ENCODE data around the gene RAB3IL1. TPM values are rescaled to one million over a fixed set of nuclear protein-coding genes. Genes with fewer than 3 reads are reported as not detected.

RAB3IL1 gene
- total and polyA plus RNA-seq, 9 of the 15 experiments (the other 6 are each of a cell fraction or from before 2014, with no cell fraction given), result 0.15 to 42.6 (median 15.5) TPM

GRCh38 chr11:61935861-61936260 lies 18.5 kb upstream of the RAB3IL1 start (continued):
- TF ChIP-seq, protein P1, sequence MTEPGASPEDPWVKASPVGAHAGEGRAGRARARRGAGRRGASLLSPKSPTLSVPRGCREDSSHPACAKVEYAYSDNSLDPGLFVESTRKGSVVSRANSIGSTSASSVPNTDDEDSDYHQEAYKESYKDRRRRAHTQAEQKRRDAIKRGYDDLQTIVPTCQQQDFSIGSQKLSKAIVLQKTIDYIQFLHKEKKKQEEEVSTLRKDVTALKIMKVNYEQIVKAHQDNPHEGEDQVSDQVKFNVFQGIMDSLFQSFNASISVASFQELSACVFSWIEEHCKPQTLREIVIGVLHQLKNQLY (CRISPR knock-in tag; conservative IDR thresholded peaks at IDR 0.05), result no peak
- TF ChIP-seq ZFX (CRISPR knock-in tag; IDR thresholded peaks at IDR 0.05), result no peak
- TF ChIP-seq ARID2 (IDR thresholded peaks at IDR 0.05), result no peak
- TF ChIP-seq E2F4 (CRISPR knock-in tag; IDR thresholded peaks at IDR 0.05; ENCODE audit: low read depth), result no peak
- TF ChIP-seq, protein P2, sequence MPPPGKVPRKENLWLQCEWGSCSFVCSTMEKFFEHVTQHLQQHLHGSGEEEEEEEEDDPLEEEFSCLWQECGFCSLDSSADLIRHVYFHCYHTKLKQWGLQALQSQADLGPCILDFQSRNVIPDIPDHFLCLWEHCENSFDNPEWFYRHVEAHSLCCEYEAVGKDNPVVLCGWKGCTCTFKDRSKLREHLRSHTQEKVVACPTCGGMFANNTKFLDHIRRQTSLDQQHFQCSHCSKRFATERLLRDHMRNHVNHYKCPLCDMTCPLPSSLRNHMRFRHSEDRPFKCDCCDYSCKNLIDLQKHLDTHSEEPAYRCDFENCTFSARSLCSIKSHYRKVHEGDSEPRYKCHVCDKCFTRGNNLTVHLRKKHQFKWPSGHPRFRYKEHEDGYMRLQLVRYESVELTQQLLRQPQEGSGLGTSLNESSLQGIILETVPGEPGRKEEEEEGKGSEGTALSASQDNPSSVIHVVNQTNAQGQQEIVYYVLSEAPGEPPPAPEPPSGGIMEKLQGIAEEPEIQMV (tag; conservative IDR thresholded peaks at IDR 0.05; ENCODE audit: low read depth), result no peak
- TF ChIP-seq TRIM24 (IDR thresholded peaks at IDR 0.05), result 0 out of 4 replicates have a peak, but pooled peaks of 1 of the 2 experiments have one; percentile 27
- no peak for TF ChIP-seq DACH1 (IDR thresholded peaks at IDR 0.05; ENCODE audit: partially characterized antibody)
- TF ChIP-seq NR3C1 (CRISPR knock-in tag; IDR thresholded peaks at IDR 0.05), result no peak
- no peak for TF ChIP-seq E2F3 (CRISPR knock-in tag; IDR thresholded peaks at IDR 0.05)
- TF ChIP-seq GMEB1 (CRISPR knock-in tag; IDR thresholded peaks at IDR 0.05), result no peak
- TF ChIP-seq SREBF2 (CRISPR knock-in tag; IDR thresholded peaks at IDR 0.05), result no peak
- TF ChIP-seq ZNF644 (tag; IDR thresholded peaks at IDR 0.05; ENCODE audit: low read depth), result no peak
- TF ChIP-seq NR2C2 (CRISPR knock-in tag; IDR thresholded peaks at IDR 0.05), result no peak
- TF ChIP-seq NR2C2 (tag; IDR thresholded peaks at IDR 0.05), result no peak
- TF ChIP-seq ZNF79 (CRISPR knock-in tag; IDR thresholded peaks at IDR 0.05; ENCODE audit: low read depth), result no peak
- no peak for TF ChIP-seq MITF (IDR thresholded peaks at IDR 0.05)

Data from K562 (cell line).